Measurements from ENCODE around the gene SLC1A2. TPM values are rescaled to one million over a fixed set of nuclear protein-coding genes. Genes with fewer than 3 reads are reported as not detected.

The SLC1A2 gene
- total RNA-seq, 2 experiments from 2014 or later, result 0.08 TPM; not detected in 1

DNA sequence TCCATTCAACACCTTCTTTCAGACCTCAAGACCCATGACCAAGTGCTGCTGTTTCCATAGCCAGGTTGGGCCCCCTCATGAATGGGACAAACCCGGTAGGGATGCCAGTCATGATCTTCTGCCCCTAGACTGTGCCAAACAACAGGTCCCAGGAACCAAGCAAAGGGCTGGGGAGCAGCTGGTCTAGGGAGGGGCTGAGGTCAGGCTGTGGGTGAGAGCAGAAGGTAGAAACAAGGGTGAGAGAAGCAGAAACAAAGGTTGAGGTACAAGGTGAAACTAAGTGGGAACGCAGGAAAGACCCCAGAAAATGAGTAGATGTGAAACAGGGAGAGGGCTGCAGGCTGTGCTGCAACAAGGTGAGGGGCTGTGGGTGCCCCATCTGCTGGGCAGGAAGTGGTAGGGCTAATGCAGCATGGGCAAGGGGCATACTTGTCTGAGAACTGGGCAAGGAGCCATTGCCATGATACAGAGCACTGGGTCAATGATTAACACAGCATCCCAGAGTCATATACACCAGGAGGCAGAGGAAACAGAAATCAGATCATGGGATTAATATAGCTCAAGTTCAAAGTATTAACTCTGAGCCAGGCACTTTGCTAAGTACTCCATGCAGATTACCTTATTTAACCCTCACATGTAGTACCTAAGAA lies 45.9 kb downstream of the SLC1A2 start:
- no peak overlapping the region for H3K4me3 Mint-ChIP-seq
- H3K27me3 Mint-ChIP-seq, result no peaks in the 10 kb centered on the region
- no peaks in the 10 kb centered on the region for H3K36me3 Mint-ChIP-seq
- no peak overlapping the region for H3K27ac Mint-ChIP-seq
- H3K4me1 Mint-ChIP-seq, result peaks cover 5% of the 10 kb centered on the region
- no peak for DNase-seq
- no peaks in the 10 kb centered on the region for H3K9me3 Mint-ChIP-seq

GRCh38 chr11:35372565-35373283 lies 46.6 kb downstream of the SLC1A2 start:
- H3K9me3 Mint-ChIP-seq, result no peaks in the 10 kb centered on the region
- H3K27me3 Mint-ChIP-seq, result no peaks in the 10 kb centered on the region
- H3K27ac Mint-ChIP-seq, result no peak overlapping the region
- no peak for DNase-seq
- no peaks in the 10 kb centered on the region for H3K36me3 Mint-ChIP-seq
- H3K4me1 Mint-ChIP-seq, result peaks cover 5% of the 10 kb centered on the region
- no peak overlapping the region for H3K4me3 Mint-ChIP-seq

DNA sequence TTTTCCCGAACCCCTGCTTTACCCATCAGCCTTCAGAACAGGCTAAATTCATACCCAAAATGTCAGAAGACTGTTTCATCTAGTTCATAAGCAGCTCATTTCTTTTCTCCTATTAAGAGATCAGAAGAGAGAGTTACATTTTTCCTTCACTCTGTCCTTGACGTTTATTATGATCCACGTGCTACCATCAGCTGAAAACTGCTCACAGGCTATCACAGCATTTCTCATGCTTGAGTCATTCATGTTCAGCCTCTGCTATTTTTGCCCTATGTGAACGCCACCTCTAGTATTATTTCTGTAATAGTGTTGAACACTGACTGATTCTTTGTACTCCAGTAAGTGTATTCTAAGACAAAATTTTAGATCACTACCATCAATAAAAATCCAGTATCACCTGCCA lies 51.9 kb downstream of the SLC1A2 start:
- H3K4me1 Mint-ChIP-seq, result peaks cover 3% of the 10 kb centered on the region
- no peak for DNase-seq
- peaks cover 5% of the 10 kb centered on the region for H3K9me3 Mint-ChIP-seq
- no peak overlapping the region for H3K4me3 Mint-ChIP-seq
- no peaks in the 10 kb centered on the region for H3K36me3 Mint-ChIP-seq
- H3K27me3 Mint-ChIP-seq, result no peaks in the 10 kb centered on the region
- H3K27ac Mint-ChIP-seq, result no peak overlapping the region

DNA sequence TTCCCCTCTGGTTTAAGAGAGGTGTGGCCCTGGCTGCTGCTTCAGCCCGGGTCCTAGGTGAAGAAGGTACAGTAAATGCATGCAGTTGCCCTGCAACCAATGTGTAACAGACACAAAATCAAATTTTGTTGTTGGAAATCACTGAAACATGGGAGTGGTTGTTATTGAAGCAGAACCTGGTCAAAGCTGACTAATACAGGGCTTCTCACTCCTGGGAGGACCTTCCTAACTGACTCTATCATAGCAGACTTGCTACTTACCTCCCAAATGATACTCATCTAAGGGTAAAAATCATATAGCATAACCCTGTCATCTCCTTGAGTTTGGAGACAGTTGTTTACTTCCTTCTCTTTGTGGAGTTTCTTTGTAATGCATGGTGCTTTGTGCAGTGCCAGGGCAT lies 52.6 kb downstream of the SLC1A2 start:
- Mint-ChIP-seq H3K9me3 (peaks cover 5% of the 10 kb centered on the region), H3K27ac (no peak overlapping the region), H3K4me1 (peaks cover 3% of the 10 kb centered on the region), H3K27me3 (no peaks in the 10 kb centered on the region), H3K36me3 (no peaks in the 10 kb centered on the region), H3K4me3 (no peak overlapping the region)
- no peak for DNase-seq

DNA sequence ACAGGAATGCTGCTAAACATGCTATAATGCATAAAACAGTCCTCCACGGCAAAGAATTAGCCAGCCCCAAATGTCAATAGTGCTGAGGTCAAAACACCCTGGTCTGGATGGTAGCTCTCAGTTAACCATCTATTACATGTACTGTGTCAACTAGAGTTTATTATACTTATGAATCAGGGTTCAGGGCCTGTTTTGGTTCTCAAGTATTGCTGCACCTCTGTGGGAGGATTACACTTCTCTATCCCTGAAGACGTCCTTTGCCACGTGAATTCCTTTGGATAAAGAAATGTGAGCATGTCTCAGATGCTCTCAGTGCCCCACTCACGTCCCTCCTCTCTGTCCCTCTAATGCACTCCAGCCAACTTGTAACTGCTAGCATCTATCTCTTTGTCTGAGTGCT lies 53.4 kb downstream of the SLC1A2 start:
- DNase-seq, result no peak
- Mint-ChIP-seq H3K4me3 (no peak overlapping the region), H3K27ac (no peak overlapping the region), H3K9me3 (peaks cover 5% of the 10 kb centered on the region), H3K27me3 (no peaks in the 10 kb centered on the region), H3K36me3 (no peaks in the 10 kb centered on the region), H3K4me1 (peaks cover 3% of the 10 kb centered on the region)

GRCh38 chr11:35365395-35365794 lies 54.0 kb downstream of the SLC1A2 start:
- DNase-seq, result no peak
- peaks cover 5% of the 10 kb centered on the region for H3K9me3 Mint-ChIP-seq

DNA sequence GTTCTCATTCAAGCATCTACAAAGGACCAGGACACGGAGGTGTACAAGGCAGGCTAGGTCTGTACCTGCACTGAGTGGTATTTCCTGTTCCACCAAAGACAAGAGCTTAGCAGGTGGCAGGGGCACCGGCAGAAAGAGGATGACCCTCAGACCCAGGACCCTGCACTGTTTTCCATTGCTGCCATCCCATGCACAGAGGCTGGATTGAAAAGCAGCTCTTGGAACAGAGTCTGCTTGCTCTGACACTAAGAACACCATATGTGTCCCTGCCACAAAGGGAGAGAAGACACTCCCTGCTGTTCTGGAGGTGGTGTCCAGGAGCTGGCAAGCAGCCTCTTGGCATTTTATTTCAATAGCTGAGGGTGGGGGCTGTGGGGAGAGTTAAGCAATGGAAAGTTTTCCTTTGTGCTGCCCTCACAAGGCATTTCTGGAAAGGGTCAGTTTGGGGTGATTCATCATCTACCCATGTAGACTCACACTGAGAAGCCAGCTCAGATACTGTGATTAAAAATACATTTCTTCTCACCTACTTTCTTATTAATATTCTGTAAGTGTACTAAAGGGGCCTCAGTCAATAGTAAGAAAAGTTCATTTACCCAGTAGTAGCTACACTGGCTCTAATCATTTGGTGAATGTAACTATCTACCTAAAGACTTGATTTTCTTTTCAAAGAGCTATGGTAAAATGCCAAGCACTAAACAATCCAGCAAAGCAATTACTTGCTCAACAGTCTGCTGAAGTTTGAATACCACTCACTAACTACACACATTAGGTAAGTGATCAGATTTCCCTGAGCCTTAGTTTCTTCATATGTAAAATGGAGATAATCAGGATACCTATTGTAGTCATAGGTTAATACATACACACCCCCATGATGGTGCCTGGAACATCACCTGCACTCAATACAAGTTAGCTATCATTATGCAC lies 55.2 kb downstream of the SLC1A2 start:
- H3K27ac Mint-ChIP-seq, result no peak overlapping the region
- H3K4me1 Mint-ChIP-seq, result peaks cover 3% of the 10 kb centered on the region
- no peaks in the 10 kb centered on the region for H3K27me3 Mint-ChIP-seq
- no peak overlapping the region for H3K4me3 Mint-ChIP-seq
- DNase-seq, result no peak
- H3K36me3 Mint-ChIP-seq, result no peaks in the 10 kb centered on the region
- H3K9me3 Mint-ChIP-seq, result peaks cover 5% of the 10 kb centered on the region

More at GRCh38 chr11:35365395-35365794, 54.0 kb downstream of the SLC1A2 start:
- Mint-ChIP-seq H3K27ac (no peak overlapping the region), H3K36me3 (no peaks in the 10 kb centered on the region), H3K27me3 (no peaks in the 10 kb centered on the region), H3K4me3 (no peak overlapping the region), H3K4me1 (peaks cover 3% of the 10 kb centered on the region)

DNA sequence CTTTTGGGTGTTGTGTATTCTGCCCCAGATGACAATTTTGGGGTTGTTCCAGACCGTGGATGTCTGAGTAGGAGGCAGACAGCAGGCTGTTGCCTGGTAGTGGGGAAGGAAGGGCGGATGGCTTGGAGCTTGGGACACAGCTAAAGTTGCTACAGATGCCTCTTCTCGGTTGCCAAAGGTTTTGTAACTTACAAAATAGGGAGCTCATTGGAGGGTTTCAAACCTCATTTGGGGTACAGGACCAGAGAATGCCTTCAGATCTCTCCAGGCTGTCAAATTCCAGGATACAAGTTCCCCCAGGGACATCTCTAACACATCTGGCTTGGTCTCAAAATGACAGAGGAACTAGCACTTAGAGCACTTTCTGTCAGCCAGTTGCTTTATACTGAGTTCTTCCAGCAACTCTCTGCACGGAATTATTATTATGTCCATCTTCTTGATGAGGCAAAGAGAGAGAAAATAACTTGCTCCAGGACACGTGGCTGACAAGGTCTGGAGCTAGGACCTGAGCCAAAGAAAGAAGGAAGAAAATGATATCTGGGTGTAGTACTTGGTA lies 56.0 kb downstream of the SLC1A2 start:
- H3K36me3 Mint-ChIP-seq, result no peaks in the 10 kb centered on the region
- H3K27me3 Mint-ChIP-seq, result no peaks in the 10 kb centered on the region
- H3K9me3 Mint-ChIP-seq, result peaks cover 5% of the 10 kb centered on the region
- DNase-seq, result no peak
- H3K4me3 Mint-ChIP-seq, result no peak overlapping the region
- no peak overlapping the region for H3K27ac Mint-ChIP-seq
- H3K4me1 Mint-ChIP-seq, result peaks cover 5% of the 10 kb centered on the region

DNA sequence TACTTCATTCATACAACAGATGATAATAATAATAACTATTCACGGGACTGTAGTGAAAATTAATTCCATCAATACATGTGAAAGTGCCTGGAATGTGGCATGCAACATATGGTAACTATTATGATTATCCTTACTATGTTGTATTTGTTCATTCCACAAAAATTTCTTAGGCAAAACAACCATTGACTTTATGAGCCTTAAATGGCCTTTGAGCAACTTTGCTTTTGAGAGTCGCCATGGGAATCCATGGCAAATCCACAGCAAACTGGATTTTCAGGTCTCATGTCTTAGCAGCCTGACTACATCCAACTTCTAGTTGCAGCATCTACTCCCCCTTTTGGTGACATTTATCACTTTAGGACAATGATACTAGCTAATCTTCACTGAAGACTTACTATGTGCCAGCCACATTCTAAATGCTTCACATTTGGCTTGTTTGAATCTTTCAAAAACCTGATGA lies 56.8 kb downstream of the SLC1A2 start:
- H3K9me3 Mint-ChIP-seq, result peaks cover 5% of the 10 kb centered on the region
- DNase-seq, result no peak
- no peaks in the 10 kb centered on the region for H3K36me3 Mint-ChIP-seq
- H3K27ac Mint-ChIP-seq, result no peak overlapping the region
- H3K4me1 Mint-ChIP-seq, result peaks cover 5% of the 10 kb centered on the region
- H3K4me3 Mint-ChIP-seq, result no peak overlapping the region
- no peaks in the 10 kb centered on the region for H3K27me3 Mint-ChIP-seq

- no peak overlapping the region for H3K4me3 Mint-ChIP-seq
- H3K27ac Mint-ChIP-seq, result no peak overlapping the region
- H3K4me1 Mint-ChIP-seq, result peaks cover 5% of the 10 kb centered on the region
- no peaks in the 10 kb centered on the region for H3K36me3 Mint-ChIP-seq
- H3K27me3 Mint-ChIP-seq, result no peaks in the 10 kb centered on the region
- H3K9me3 Mint-ChIP-seq, result no peaks in the 10 kb centered on the region
- DNase-seq, result no peak
Measured at GRCh38 chr11:35360055-35360530, 59.3 kb downstream of the SLC1A2 start.

DNA sequence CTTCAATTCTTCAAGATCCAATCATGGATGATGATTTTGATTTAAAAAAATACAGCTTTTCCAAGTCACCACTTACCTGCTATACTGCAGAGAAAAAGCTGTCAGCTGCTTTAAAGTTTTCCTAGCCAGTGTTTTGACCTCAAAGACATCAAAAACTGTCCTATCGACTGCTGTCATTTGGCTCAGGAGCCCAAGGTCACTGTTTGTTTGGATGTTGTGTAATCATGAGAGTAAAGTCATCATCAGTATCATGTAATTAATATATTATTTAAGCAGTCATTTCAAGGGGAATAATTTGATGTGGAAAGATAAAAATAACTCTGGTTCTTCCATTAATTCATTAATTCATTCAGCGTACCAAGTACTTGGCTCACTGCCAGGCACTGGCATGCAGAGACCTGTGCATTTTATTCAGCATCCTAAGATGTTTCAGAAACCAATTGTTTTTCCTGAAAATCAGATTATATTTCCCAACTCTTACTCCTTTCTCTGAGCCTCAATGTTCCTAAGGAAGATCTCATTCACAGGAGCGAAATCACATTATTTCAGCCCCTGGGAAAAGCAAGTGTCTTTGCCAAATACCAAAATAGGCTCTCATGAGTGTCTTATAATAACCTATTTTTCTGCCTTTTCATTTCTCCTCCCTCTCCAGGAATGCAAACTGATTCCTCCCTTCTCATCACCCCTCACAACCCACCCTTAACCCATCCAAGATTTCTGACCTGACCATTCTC lies 59.9 kb downstream of the SLC1A2 start:
- H3K4me3 Mint-ChIP-seq, result no peak overlapping the region
- H3K36me3 Mint-ChIP-seq, result no peaks in the 10 kb centered on the region
- no peaks in the 10 kb centered on the region for H3K27me3 Mint-ChIP-seq

GRCh38 chr11:35358391-35358790 lies 61.0 kb downstream of the SLC1A2 start:
- no peak overlapping the region for H3K27ac Mint-ChIP-seq
- no peaks in the 10 kb centered on the region for H3K27me3 Mint-ChIP-seq
- peaks cover 2% of the 10 kb centered on the region for H3K4me1 Mint-ChIP-seq
- no peak overlapping the region for H3K4me3 Mint-ChIP-seq
- DNase-seq, result no peak
- no peaks in the 10 kb centered on the region for H3K36me3 Mint-ChIP-seq
- H3K9me3 Mint-ChIP-seq, result no peaks in the 10 kb centered on the region

More for the DNA sequence above, 59.9 kb downstream of the SLC1A2 start:
- DNase-seq, result no peak
- peaks cover 5% of the 10 kb centered on the region for H3K4me1 Mint-ChIP-seq
- no peaks in the 10 kb centered on the region for H3K9me3 Mint-ChIP-seq
- no peak overlapping the region for H3K27ac Mint-ChIP-seq

DNA sequence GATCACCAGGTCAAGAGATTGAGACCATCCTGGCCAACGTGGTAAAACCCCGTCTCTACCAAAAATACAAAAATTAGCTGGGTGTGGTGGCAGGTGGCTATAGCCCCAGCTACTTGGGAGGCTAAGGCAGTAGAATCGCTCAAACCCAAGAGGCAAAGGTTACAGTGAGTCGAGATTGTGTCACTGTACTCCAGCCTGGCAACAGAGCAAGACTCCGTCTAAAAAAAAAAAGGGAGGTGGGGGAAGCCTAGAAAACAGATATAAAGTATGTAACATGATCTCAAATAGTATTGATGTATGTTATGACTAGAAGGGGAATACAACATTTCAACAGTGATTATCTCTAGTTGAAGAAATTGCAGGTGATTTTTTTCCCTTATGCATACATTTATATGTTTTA lies 61.4 kb downstream of the SLC1A2 start:
- H3K27me3 Mint-ChIP-seq, result no peaks in the 10 kb centered on the region
- H3K27ac Mint-ChIP-seq, result no peak overlapping the region
- no peaks in the 10 kb centered on the region for H3K36me3 Mint-ChIP-seq
- H3K9me3 Mint-ChIP-seq, result no peaks in the 10 kb centered on the region
- no peak overlapping the region for H3K4me3 Mint-ChIP-seq
- no peak for DNase-seq
- H3K4me1 Mint-ChIP-seq, result peaks cover 2% of the 10 kb centered on the region

GRCh38 chr11:35355102-35355749 lies 64.1 kb downstream of the SLC1A2 start:
- Mint-ChIP-seq H3K36me3 (no peaks in the 10 kb centered on the region), H3K27me3 (no peaks in the 10 kb centered on the region), H3K9me3 (no peaks in the 10 kb centered on the region), H3K4me1 (peaks cover 6% of the 10 kb centered on the region), H3K27ac (no peak overlapping the region), H3K4me3 (no peak overlapping the region)
- no peak for DNase-seq
